Measurements from ENCODE around the gene SMS. TPM values are rescaled to one million over a fixed set of nuclear protein-coding genes. Genes with fewer than 3 reads are reported as not detected.

SMS gene
- total and polyA plus RNA-seq, 3 donors from 2014 or later = 35.7 to 49.8 (median 38.8) TPM

DNA sequence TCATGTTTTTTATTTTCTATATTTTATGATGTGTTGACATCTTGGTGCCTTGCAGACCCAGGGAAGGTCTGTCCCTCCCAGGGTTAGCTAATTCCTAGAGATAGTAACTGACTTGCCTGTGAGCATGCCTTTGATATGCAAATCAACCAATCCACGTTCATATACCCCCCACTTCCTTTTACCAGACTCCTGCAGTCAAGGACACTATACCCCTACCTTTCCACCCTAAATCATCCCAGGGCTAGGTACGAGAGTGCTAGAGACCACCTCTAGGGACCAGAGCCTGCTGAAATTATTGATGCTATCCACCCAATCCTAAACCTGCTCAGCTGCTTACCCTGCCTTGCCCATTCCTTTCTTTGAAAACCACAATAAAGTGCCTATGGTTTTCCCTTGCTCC, 84.1 kb downstream of the SMS start:
- no peak for DNase-seq
- H3K27me3 ChIP-seq = no peaks in the 10 kb centered on the region
- H3K4me1 ChIP-seq = no peaks in the 10 kb centered on the region
- no peak for TF ChIP-seq POLR2A (IDR thresholded peaks at IDR 0.05)
- TF ChIP-seq, protein P1, sequence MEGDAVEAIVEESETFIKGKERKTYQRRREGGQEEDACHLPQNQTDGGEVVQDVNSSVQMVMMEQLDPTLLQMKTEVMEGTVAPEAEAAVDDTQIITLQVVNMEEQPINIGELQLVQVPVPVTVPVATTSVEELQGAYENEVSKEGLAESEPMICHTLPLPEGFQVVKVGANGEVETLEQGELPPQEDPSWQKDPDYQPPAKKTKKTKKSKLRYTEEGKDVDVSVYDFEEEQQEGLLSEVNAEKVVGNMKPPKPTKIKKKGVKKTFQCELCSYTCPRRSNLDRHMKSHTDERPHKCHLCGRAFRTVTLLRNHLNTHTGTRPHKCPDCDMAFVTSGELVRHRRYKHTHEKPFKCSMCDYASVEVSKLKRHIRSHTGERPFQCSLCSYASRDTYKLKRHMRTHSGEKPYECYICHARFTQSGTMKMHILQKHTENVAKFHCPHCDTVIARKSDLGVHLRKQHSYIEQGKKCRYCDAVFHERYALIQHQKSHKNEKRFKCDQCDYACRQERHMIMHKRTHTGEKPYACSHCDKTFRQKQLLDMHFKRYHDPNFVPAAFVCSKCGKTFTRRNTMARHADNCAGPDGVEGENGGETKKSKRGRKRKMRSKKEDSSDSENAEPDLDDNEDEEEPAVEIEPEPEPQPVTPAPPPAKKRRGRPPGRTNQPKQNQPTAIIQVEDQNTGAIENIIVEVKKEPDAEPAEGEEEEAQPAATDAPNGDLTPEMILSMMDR (IDR thresholded peaks at IDR 0.05) = no peak
- intact Hi-C loops (cut with DNase I; ENCODE audit: low total_unique reads) = no loop called here
- no peak overlapping the region for H3K27ac ChIP-seq
- no peaks in the 10 kb centered on the region for H3K36me3 ChIP-seq (ENCODE audit: low read depth, missing control alignments)
- H3K4me3 ChIP-seq = no peak overlapping the region
- H3K9me3 ChIP-seq = no peaks in the 10 kb centered on the region
- WGBS, 2 donors = 50 to 71% methylated on average over 2 of the region's 2 CpGs

DNA sequence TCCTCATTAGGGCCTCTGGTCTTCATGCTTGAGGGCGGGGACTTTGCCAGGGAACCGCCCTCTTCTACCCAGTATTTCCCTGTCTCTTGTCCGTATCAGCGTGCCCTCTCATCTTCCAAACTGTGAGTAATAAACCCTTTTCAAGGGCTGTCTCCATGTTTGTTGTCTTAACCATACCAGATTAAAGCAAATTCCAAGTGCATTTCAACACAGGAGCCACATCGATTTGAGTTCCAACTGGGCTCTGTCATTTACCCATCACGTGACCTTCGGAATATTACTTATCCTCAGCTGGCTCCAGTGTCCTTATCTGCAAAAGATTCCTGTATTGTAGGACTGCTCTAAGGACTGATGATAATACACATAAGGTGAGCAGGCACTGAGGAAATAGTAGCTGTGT, 85.2 kb downstream of the SMS start:
- intact Hi-C loops (cut with DNase I; ENCODE audit: low total_unique reads) = no loop called here
- 75 to 88% methylated on average over 3 to 7 of the region's 7 CpGs for WGBS, 2 donors
- TF ChIP-seq, protein P1 (IDR thresholded peaks at IDR 0.05) = no peak
- TF ChIP-seq POLR2A (IDR thresholded peaks at IDR 0.05) = no peak

DNA sequence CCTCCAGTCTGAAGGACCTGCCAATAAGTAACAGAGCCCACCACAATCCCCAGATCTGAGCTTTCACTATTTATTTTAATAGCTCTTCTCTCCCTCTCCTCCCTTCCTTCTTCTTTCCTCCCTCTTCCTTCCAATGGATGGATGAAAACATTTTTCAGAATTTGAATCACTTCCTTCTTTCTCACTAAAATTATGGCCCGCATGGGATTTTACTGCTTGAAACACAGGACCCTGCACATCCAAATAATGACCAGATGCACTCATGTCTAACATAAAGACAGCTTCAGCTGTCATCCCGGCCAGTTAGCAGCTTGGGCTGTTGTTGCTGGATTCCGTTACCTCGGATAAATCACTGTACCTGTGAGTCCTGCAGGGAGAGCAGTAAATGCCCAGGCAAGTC, 86.2 kb downstream of the SMS start:
- TF ChIP-seq, protein P1 (IDR thresholded peaks at IDR 0.05) = no peak
- TF ChIP-seq POLR2A (IDR thresholded peaks at IDR 0.05) = no peak
- no peaks in the 10 kb centered on the region for H3K4me1 ChIP-seq
- no peaks in the 10 kb centered on the region for H3K9me3 ChIP-seq
- no peaks in the 10 kb centered on the region for H3K27me3 ChIP-seq
- H3K4me3 ChIP-seq = no peak overlapping the region
- no peaks in the 10 kb centered on the region for H3K36me3 ChIP-seq (ENCODE audit: low read depth, missing control alignments)
- intact Hi-C loops (cut with DNase I; ENCODE audit: low total_unique reads) = no loop called here
- no peak for DNase-seq
- WGBS, 2 donors = 83 to 88% methylated on average over 2 to 4 of the region's 4 CpGs
- H3K27ac ChIP-seq = no peak overlapping the region

More for the DNA sequence above, 85.2 kb downstream of the SMS start:
- Histone ChIP-seq H3K4me1 (no peaks in the 10 kb centered on the region), H3K27ac (no peak overlapping the region), H3K9me3 (no peaks in the 10 kb centered on the region), H3K4me3 (no peak overlapping the region), H3K27me3 (no peaks in the 10 kb centered on the region), H3K36me3 (ENCODE audit: low read depth, missing control alignments) (no peaks in the 10 kb centered on the region)
- no peak for DNase-seq

DNA sequence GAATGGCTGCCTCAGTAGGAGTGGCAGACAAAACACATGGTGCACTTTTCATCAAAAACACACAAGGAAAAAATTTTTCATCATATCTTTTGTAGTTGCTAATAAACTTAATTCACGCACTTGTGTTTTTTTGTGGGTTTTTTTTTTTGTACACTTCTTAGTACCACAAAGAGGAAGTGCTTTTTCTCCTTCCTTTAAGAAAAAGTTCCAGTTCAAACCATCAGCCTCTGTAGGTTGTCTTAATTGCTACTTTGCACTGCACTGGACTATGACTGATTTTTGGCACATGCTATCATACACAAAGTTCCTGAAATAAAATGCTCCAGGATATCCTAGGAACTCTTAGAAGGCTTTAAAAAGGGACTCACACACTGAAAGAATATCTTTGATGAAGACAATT, 91.6 kb downstream of the SMS start, which contains the start of gene PHEX:
TSS of gene PHEX (plus strand) at position 242 of the 400 bp plus-strand sequence. CDS start 681 bp downstream, outside the sequence.
- intact Hi-C loops (cut with DNase I; ENCODE audit: low total_unique reads) = no loop called here
- no peak within 1 kb of the TSS for H3K27ac ChIP-seq
- no peaks in the 10 kb centered on the region for H3K36me3 ChIP-seq (ENCODE audit: low read depth, missing control alignments)
- 62 to 77% methylated on average over 1 of the region's 1 CpG for WGBS, 2 donors
- no peaks in the 10 kb centered on the region for H3K27me3 ChIP-seq
- TF ChIP-seq POLR2A (IDR thresholded peaks at IDR 0.05) = no peak
- TF ChIP-seq, protein P1 (IDR thresholded peaks at IDR 0.05) = no peak
- DNase-seq = no peak
- no peaks in the 10 kb centered on the region for H3K4me1 ChIP-seq
- H3K4me3 ChIP-seq = no peak within 1 kb of the TSS
- H3K9me3 ChIP-seq = no peaks in the 10 kb centered on the region

DNA sequence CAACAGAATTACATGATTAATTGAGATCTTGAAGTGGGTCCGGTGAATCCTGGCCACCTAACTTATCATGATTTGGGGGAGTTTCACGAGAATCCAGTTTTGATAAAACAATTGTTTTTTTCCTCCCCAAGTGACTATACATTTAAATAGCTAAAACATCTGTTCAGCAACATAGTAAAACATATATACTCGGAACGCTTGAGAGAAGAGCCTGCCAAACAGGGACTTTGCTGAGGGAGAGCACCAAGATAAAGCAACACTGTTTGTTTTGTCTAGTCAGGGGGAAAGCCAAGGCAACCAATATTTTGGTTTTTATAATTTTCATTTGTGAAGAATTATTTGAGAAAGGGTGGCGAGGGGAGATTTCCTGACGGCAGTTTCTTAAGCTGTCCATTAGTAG, 92.0 kb downstream of the SMS start:
- 57 to 59% methylated on average over 6 of the region's 6 CpGs for WGBS, 2 donors
- no peak for TF ChIP-seq POLR2A (IDR thresholded peaks at IDR 0.05)
- TF ChIP-seq, protein P1 (IDR thresholded peaks at IDR 0.05) = no peak
- no peaks in the 10 kb centered on the region for H3K36me3 ChIP-seq (ENCODE audit: low read depth, missing control alignments)

More for the DNA sequence above, 92.0 kb downstream of the SMS start:
- Histone ChIP-seq H3K4me1 (no peaks in the 10 kb centered on the region), H3K9me3 (no peaks in the 10 kb centered on the region), H3K27ac (no peak overlapping the region), H3K27me3 (no peaks in the 10 kb centered on the region), H3K4me3 (no peak overlapping the region)
- intact Hi-C loops (cut with DNase I; ENCODE audit: low total_unique reads) = no loop called here
- DNase-seq = no peak

All from testis (tissue), 3 donors.